ENCODE results near the gene ARID3C. TPM values are rescaled to one million over a fixed set of nuclear protein-coding genes. Genes with fewer than 3 reads are reported as not detected.
A peak's percentile ranks its signal among the peaks of the same experiment; 100 is the strongest.
"Not testable (repeated sequence)": the region's sequence is repeated elsewhere in the genome, so short reads cannot be mapped to it uniquely, and the experiment has no call there.

Gene ARID3C
- total RNA-seq, 1 donor, result 0.09 TPM

GRCh38 chr9:34646211-34647083 is 17.6 kb upstream of the ARID3C start, which contains the start of gene GALT:
Gene GALT, plus strand, starts transcription at chr9:34646675. Its CDS starts 30 bp downstream, at chr9:34646705.
- TF ChIP-seq CTCF (IDR thresholded peaks at IDR 0.05; ENCODE audit: insufficient read depth, low read length), result peak; percentile 59
- peak; percentile 79 for DNase-seq (ENCODE audit: low read depth)
- H3K4me3 ChIP-seq (ENCODE audit: low read depth, low read length), result peak within 1 kb of the TSS; percentile 82

- no peak overlapping the region for H3K4me3 ChIP-seq (ENCODE audit: low read depth, low read length)
- TF ChIP-seq CTCF (IDR thresholded peaks at IDR 0.05; ENCODE audit: insufficient read depth, low read length), result no peak
- DNase-seq (ENCODE audit: low read depth), result no peak
Observed at GRCh38 chr9:34644766-34645314, 16.0 kb upstream of the ARID3C start.

GRCh38 chr9:34642679-34643078 is 13.8 kb upstream of the ARID3C start:
- H3K4me3 ChIP-seq (ENCODE audit: low read depth, low read length), result no peak overlapping the region
- TF ChIP-seq CTCF (IDR thresholded peaks at IDR 0.05; ENCODE audit: insufficient read depth, low read length), result no peak
- DNase-seq (ENCODE audit: low read depth), result peak; percentile 15

- not testable (repeated sequence) for DNase-seq (ENCODE audit: low read depth); H3K4me3 ChIP-seq (ENCODE audit: low read depth, low read length)
Observed at GRCh38 chr9:34639322-34639721, 10.5 kb upstream of the ARID3C start.

GRCh38 chr9:34638138-34638445 is 9.2 kb upstream of the ARID3C start:
- H3K4me3 ChIP-seq (ENCODE audit: low read depth, low read length), result peak overlapping the region; percentile 81
- DNase-seq (ENCODE audit: low read depth), result no peak
- TF ChIP-seq CTCF (IDR thresholded peaks at IDR 0.05; ENCODE audit: insufficient read depth, low read length), result no peak

GRCh38 chr9:34637356-34638137 is 8.7 kb upstream of the ARID3C start, which contains the start of gene SIGMAR1:
Gene SIGMAR1, minus strand, starts transcription at chr9:34637787. Its CDS starts 90 bp downstream, at chr9:34637697.
- peak within 1 kb of the TSS; percentile 81 for H3K4me3 ChIP-seq (ENCODE audit: low read depth, low read length)
- DNase-seq (ENCODE audit: low read depth), result peak; percentile 90
- TF ChIP-seq CTCF (IDR thresholded peaks at IDR 0.05; ENCODE audit: insufficient read depth, low read length), result peak; percentile 2
